Mucosa of stomach (tissue), 1 donor: Measurements from ENCODE around the gene NTF3.

ENCODE experiments used
- H3K27me3 ChIP-seq: one replicate; pipeline ENCODE4 v1.7.0; 2013; ENCODE audit warnings: mild to moderate bottlenecking, low read length; ENCODE audit not compliant: control insufficient read depth, insufficient read depth
- H3K36me3 ChIP-seq: one replicate; pipeline ENCODE4 v1.7.0; 2013; ENCODE audit warnings: low read length; ENCODE audit not compliant: control insufficient read depth, insufficient read depth
- H3K4me1 ChIP-seq: one replicate; pipeline ENCODE4 v1.7.0; 2013; ENCODE audit warnings: mild to moderate bottlenecking, low read length; ENCODE audit not compliant: control insufficient read depth, insufficient read depth
- H3K4me3 ChIP-seq: one replicate; pipeline ENCODE4 v1.7.0; 2013; ENCODE audit warnings: low read length
- H3K9ac ChIP-seq: one replicate; pipeline ENCODE4 v1.7.0; 2013; ENCODE audit warnings: mild to moderate bottlenecking, low read length, moderate library complexity
- H3K9me3 ChIP-seq: one replicate; pipeline ENCODE4 v1.7.0; 2013; ENCODE audit warnings: mild to moderate bottlenecking, low read length, moderate library complexity; ENCODE audit not compliant: control insufficient read depth
- donor health status: Pancreatic carcinoma.

Gene NTF3

DNA sequence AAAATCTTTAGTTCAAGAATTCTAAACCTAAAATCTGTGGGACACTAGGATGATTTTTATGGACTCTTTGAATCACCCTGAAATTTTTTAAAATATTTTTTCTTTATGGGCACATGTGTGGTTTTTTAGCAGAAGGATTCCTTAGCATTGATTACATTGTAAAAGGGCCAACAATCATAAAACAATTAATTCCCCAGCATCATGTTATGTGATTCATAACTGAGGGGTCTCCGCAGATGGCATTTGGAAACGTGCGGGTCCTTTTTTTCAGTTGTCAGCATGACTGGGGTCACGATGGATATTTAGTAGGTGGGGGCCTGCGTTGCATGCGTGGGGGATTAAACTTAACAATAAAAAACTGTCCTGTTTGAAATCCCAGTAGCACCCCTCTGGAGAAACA lies 52.5 kb downstream of the NTF3 start:
- H3K4me3 ChIP-seq: no peak overlapping the region
- no peaks in the 10 kb centered on the region for H3K36me3 ChIP-seq
- H3K27me3 ChIP-seq: no peaks in the 10 kb centered on the region
- H3K9ac ChIP-seq: no peak overlapping the region
- no peaks in the 10 kb centered on the region for H3K9me3 ChIP-seq
- no peaks in the 10 kb centered on the region for H3K4me1 ChIP-seq

DNA sequence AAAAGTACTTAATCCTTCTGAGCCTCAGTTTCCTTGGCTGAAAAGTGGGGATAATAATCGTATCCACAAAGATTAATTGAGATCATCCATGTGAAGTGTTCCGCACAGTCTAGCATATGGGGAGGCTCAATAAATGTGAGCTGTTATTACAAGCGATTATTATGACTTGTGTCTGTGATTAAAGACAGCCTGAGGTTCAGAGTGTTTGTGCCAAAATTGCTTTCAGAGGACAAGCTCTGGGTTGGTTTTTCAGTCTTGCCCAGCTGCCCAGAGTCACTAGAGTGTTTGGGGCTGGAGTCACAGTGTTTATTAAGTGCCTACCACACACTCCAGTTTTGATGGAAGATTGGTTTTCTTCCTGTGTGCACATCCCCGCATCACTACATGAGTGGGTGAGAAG lies 53.5 kb downstream of the NTF3 start:
- Histone ChIP-seq H3K9ac (no peak overlapping the region), H3K9me3 (no peaks in the 10 kb centered on the region), H3K4me3 (no peak overlapping the region), H3K36me3 (no peaks in the 10 kb centered on the region), H3K4me1 (no peaks in the 10 kb centered on the region), H3K27me3 (no peaks in the 10 kb centered on the region)

DNA sequence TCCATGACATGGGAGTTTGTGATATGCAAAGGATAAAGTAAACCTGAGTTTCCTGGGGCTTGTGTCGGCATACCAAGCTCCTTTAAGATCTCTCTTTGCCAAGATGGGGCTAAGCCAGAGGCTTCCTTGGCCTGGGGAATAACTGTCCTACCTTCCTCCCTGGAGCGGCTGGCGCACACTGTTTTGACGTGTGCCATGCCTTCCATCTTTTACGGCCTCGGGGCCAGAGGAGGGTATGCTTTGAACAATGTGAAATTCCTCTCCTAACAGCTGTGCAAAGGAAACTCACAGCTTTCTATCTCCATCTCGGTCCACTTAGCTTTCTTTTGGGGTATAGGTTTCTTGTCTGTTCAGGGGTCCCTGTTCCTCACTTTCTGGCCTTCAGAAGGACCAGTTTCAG lies 55.2 kb downstream of the NTF3 start:
- Histone ChIP-seq H3K27me3 (no peaks in the 10 kb centered on the region), H3K9me3 (no peaks in the 10 kb centered on the region), H3K9ac (no peak overlapping the region), H3K4me1 (no peaks in the 10 kb centered on the region), H3K4me3 (no peak overlapping the region), H3K36me3 (no peaks in the 10 kb centered on the region)

GRCh38 chr12:5487948-5488625 lies 56.2 kb downstream of the NTF3 start:
- Histone ChIP-seq H3K27me3 (no peaks in the 10 kb centered on the region), H3K9me3 (no peaks in the 10 kb centered on the region), H3K36me3 (no peaks in the 10 kb centered on the region), H3K4me1 (no peaks in the 10 kb centered on the region), H3K9ac (no peak overlapping the region), H3K4me3 (no peak overlapping the region)

DNA sequence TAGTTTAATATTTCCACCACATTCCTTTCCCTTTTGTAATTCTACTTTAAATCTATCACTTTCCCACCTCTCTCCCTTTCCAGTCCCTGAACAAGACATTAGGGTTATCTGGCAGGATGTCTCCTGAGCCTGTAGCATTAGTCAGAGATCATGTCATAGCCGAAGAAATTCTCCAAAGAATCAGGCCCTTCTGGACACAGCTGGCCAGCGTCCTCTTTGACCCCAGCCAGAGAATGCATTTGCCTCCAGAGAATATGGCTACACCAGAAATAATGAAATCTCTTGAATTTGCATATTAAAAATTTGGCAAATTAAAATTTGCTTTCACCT lies 56.7 kb downstream of the NTF3 start:
- no peaks in the 10 kb centered on the region for H3K36me3 ChIP-seq
- H3K4me3 ChIP-seq: no peak overlapping the region
- no peaks in the 10 kb centered on the region for H3K9me3 ChIP-seq
- H3K4me1 ChIP-seq: no peaks in the 10 kb centered on the region
- no peaks in the 10 kb centered on the region for H3K27me3 ChIP-seq
- H3K9ac ChIP-seq: no peak overlapping the region

- Histone ChIP-seq H3K27me3 (no peaks in the 10 kb centered on the region), H3K4me3 (no peak overlapping the region), H3K9me3 (no peaks in the 10 kb centered on the region), H3K9ac (no peak overlapping the region), H3K36me3 (no peaks in the 10 kb centered on the region), H3K4me1 (no peaks in the 10 kb centered on the region)
Measured at GRCh38 chr12:5489017-5489416, 57.1 kb downstream of the NTF3 start.

DNA sequence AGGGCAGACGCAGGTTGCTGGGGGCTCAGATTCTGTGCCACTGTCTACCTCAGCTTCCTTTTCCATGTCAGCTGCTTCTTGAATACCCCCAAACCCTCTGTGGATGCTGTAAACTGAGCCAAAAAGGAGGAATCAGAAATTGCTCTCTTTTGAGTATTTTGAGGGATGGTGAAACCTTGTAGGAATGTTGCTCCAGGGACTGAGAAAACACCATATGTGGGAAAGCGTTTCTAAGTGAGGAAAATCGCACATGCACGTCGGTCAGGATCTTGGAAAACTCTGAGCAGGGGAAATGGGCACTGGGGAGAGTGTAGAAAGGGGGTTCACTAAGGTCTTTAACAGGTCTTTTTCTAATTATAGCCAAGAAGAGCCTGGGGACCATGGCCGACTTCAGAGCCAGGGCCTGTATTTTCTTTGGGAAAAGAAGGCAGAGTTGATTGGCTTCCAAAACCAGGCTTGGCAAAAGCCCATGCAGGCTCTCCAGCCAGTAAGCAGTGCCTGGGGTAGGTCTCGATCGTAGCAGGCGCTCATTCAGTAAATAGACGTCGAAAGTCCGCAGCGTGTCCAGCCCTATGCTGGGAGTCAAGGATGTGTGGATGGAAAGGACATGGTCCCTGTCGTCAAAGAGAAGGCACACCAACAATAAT lies 58.0 kb downstream of the NTF3 start:
- no peak overlapping the region for H3K4me3 ChIP-seq
- no peaks in the 10 kb centered on the region for H3K9me3 ChIP-seq
- no peaks in the 10 kb centered on the region for H3K36me3 ChIP-seq
- no peaks in the 10 kb centered on the region for H3K27me3 ChIP-seq
- H3K9ac ChIP-seq: no peak overlapping the region
- no peaks in the 10 kb centered on the region for H3K4me1 ChIP-seq

DNA sequence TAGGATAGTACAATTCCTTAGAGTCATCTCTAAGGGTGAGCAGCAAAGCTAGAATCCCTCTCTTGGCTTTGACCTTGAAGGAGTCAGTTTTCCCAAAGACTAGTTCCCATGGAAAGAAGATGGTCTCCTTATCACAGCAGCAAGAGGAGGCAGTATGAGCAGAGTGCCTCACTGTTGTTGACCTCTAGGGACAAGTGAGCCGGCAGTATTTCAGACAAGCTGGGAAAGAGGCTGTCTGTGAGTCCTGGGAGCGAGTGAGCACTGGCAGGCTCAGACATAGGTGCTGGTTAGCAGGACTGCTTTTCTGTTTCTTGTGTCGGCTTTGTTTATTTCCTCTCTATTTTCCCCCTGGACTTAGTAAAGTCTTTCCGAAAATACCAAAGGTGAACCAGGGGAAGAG lies 60.7 kb downstream of the NTF3 start:
- H3K4me1 ChIP-seq: peaks cover 3% of the 10 kb centered on the region
- H3K9ac ChIP-seq: no peak overlapping the region
- no peaks in the 10 kb centered on the region for H3K36me3 ChIP-seq
- H3K27me3 ChIP-seq: no peaks in the 10 kb centered on the region
- no peak overlapping the region for H3K4me3 ChIP-seq
- no peaks in the 10 kb centered on the region for H3K9me3 ChIP-seq

GRCh38 chr12:5493018-5493417 lies 61.1 kb downstream of the NTF3 start:
- Histone ChIP-seq H3K9ac (no peak overlapping the region), H3K4me1 (peaks cover 6% of the 10 kb centered on the region), H3K36me3 (no peaks in the 10 kb centered on the region), H3K4me3 (no peak overlapping the region), H3K9me3 (no peaks in the 10 kb centered on the region), H3K27me3 (no peaks in the 10 kb centered on the region)

- Histone ChIP-seq H3K9me3 (no peaks in the 10 kb centered on the region), H3K36me3 (no peaks in the 10 kb centered on the region), H3K4me1 (peaks cover 6% of the 10 kb centered on the region), H3K9ac (no peak overlapping the region), H3K4me3 (no peak overlapping the region), H3K27me3 (no peaks in the 10 kb centered on the region)
Measured at GRCh38 chr12:5494343-5494742, 62.4 kb downstream of the NTF3 start.

GRCh38 chr12:5497329-5498053 lies 65.6 kb downstream of the NTF3 start:
- Histone ChIP-seq H3K4me3 (no peak overlapping the region), H3K36me3 (no peaks in the 10 kb centered on the region), H3K4me1 (peaks cover 6% of the 10 kb centered on the region), H3K9ac (no peak overlapping the region), H3K27me3 (no peaks in the 10 kb centered on the region), H3K9me3 (no peaks in the 10 kb centered on the region)

- Histone ChIP-seq H3K27me3 (no peaks in the 10 kb centered on the region), H3K4me1 (peaks cover 6% of the 10 kb centered on the region), H3K9ac (no peak overlapping the region), H3K36me3 (no peaks in the 10 kb centered on the region), H3K9me3 (no peaks in the 10 kb centered on the region), H3K4me3 (no peak overlapping the region)
Measured at GRCh38 chr12:5498076-5498475, 66.2 kb downstream of the NTF3 start.
